ENCODE measurements around the gene ACSS2. TPM values are rescaled to one million over a fixed set of nuclear protein-coding genes. Genes with fewer than 3 reads are reported as not detected.

ACSS2 gene
- total RNA-seq (2014; rRNA removed; shearing (Covaris generic)) (43.4 and 49.3 TPM in 2 replicates), polyA plus RNA-seq (2016; fragmentation: Nextera tagmentation; extraction: Ambion mirVana) (26.1 and 26.8 TPM in 2 replicates)
- long read RNA-seq, partial matches to known transcripts = 1 of 6 reads
- long read RNA-seq, other reads (novel, unspliced or antisense) = 1 of 6 reads

GRCh38 chr20:34876406-34877282 is at the start of gene ACSS2:
ACSS2 (plus strand) TSS chr20:34876612; CDS start chr20:34876646, 34 bp downstream.
- peaks cover 26% of the 10 kb centered on the region for H3K4me1 ChIP-seq (ENCODE audit: insufficient read depth)
- peaks cover 22% of the 10 kb centered on the region for H3K27me3 Mint-ChIP-seq (ENCODE audit: insufficient read depth, low read depth, poor library complexity)
- H3K9me2 ChIP-seq (ENCODE audit: insufficient read depth) = no peaks in the 10 kb centered on the region
- no peaks in the 10 kb centered on the region; the same call in 2 of the 3 replicates for H3K36me3 Mint-ChIP-seq (ENCODE audit: low read depth)
- H3K4me1 Mint-ChIP-seq = peaks cover 30% of the 10 kb centered on the region
- H3K27ac ChIP-seq (ENCODE audit: low read depth) = peak within 1 kb of the TSS; percentile 85
- DNase-seq (ENCODE audit: low spot score) (peak; percentile 36), ATAC-seq (peak; percentile 33)
- H3K36me3 ChIP-seq (ENCODE audit: insufficient read depth) = no peaks in the 10 kb centered on the region
- H3K27me3 ChIP-seq (ENCODE audit: insufficient read depth) = peaks cover 27% of the 10 kb centered on the region
- H3K4me3 Mint-ChIP-seq = peak within 1 kb of the TSS; percentile 90
- peak within 1 kb of the TSS; percentile 84 for H3K4me2 ChIP-seq
- no peaks in the 10 kb centered on the region for H3K9me3 Mint-ChIP-seq
- H3K4me3 ChIP-seq = peak within 1 kb of the TSS; percentile 95
- H4K20me1 ChIP-seq (replicated peaks; ENCODE audit: insufficient read depth) = peaks cover 5% of the 10 kb centered on the region; the same call in 1 of the 2 replicates
- peaks cover 5% of the 10 kb centered on the region; the same call in 1 of the 2 replicates for H3F3A ChIP-seq (replicated peaks; ENCODE audit: low read depth)
- H3K27ac Mint-ChIP-seq = peak within 1 kb of the TSS; percentile 64
- H3K79me2 ChIP-seq (replicated peaks; ENCODE audit: insufficient read depth) = peaks cover 30% of the 10 kb centered on the region
- H2AFZ ChIP-seq = peak within 1 kb of the TSS; percentile 96
- TF ChIP-seq JUNB (IDR thresholded peaks at IDR 0.05; ENCODE audit: unreplicated experiment) (no peak), POLR2AphosphoS5 (IDR thresholded peaks at IDR 0.05; ENCODE audit: low read depth) (peak; percentile 72), CREB1 (CRISPR knock-in tag; IDR thresholded peaks at IDR 0.05; ENCODE audit: low read depth) (no peak), EZH2phosphoT487 (IDR thresholded peaks at IDR 0.05; ENCODE audit: unreplicated experiment) (no peak), ETS1 (IDR thresholded peaks at IDR 0.05) (no peak)

- peaks cover 9% of the 10 kb centered on the region for H3K4me1 Mint-ChIP-seq
Observed at GRCh38 chr20:34829191-34829590, 47.2 kb upstream of the ACSS2 start.

More at GRCh38 chr20:34829191-34829590, 47.2 kb upstream of the ACSS2 start:
- H3K27me3 Mint-ChIP-seq (ENCODE audit: insufficient read depth, low read depth, poor library complexity) = peaks cover 9% of the 10 kb centered on the region
- no peaks in the 10 kb centered on the region; the same call in 1 of the 2 replicates for H3F3A ChIP-seq (replicated peaks; ENCODE audit: low read depth)
- no peak overlapping the region for H3K27ac ChIP-seq (ENCODE audit: low read depth)
- peaks cover 5% of the 10 kb centered on the region; the same call in 1 of the 2 replicates for H3K4me1 ChIP-seq (ENCODE audit: insufficient read depth)
- H3K4me3 Mint-ChIP-seq = no peak overlapping the region
- H3K36me3 Mint-ChIP-seq (ENCODE audit: low read depth) = no peaks in the 10 kb centered on the region; the same call in 2 of the 3 replicates
- no peaks in the 10 kb centered on the region for H3K79me2 ChIP-seq (replicated peaks; ENCODE audit: insufficient read depth)
- H3K4me3 ChIP-seq = no peak overlapping the region
- H3K27me3 ChIP-seq (ENCODE audit: insufficient read depth) = no peaks in the 10 kb centered on the region
- H3K9me2 ChIP-seq (ENCODE audit: insufficient read depth) = no peaks in the 10 kb centered on the region
- H3K9me3 Mint-ChIP-seq = peaks cover 2% of the 10 kb centered on the region; the same call in 1 of the 3 replicates
- no peak overlapping the region for H3K4me2 ChIP-seq
- no peak overlapping the region for H3K27ac Mint-ChIP-seq
- DNase-seq (ENCODE audit: low spot score) = peak; percentile 60
- peak; percentile 13; the same call in 2 of the 3 replicates for ATAC-seq
- no peaks in the 10 kb centered on the region for H4K20me1 ChIP-seq (replicated peaks; ENCODE audit: insufficient read depth)
- TF ChIP-seq CTCF (conservative IDR thresholded peaks at IDR 0.05; ENCODE audit: low read depth in 2 of 2) (peak; percentile 32 to 35; a peak in 3 of 4 replicates), ZNF462 (CRISPR knock-in tag; IDR thresholded peaks at IDR 0.05) (no peak), JUNB (IDR thresholded peaks at IDR 0.05; ENCODE audit: unreplicated experiment) (no peak)
- H3K36me3 ChIP-seq (ENCODE audit: insufficient read depth) = no peaks in the 10 kb centered on the region
- H2AFZ ChIP-seq = no peak overlapping the region

Data from GM23338 (cell line).